OCI-LY1 (cell line): ENCODE data around the gene HAX1.

Source experiments
- H2AFZ ChIP-seq: fragments of 200-600 bp; sonication (generic), shearing (Covaris generic); 2 replicates; pipeline ENCODE4 v1.6.0; 2014; ENCODE audit warnings: antibody characterized with exemption, mild to moderate bottlenecking, low read length
- H3F3A ChIP-seq: fragments of 200-600 bp; sonication (generic), shearing (Covaris generic); 2 replicates; pipeline ENCODE4 v1.6.0; 2014; ENCODE audit warnings: mild to moderate bottlenecking, antibody characterized with exemption, low read length, moderate library complexity; ENCODE audit not compliant: insufficient read depth
- H3K27ac ChIP-seq: fragments of 200-600 bp; sonication (generic); 2 replicates; pipeline ENCODE4 v1.5.1; 2014; ENCODE audit warnings: low read length, mixed run types, mild to moderate bottlenecking, low read depth; ENCODE audit not compliant: poor library complexity, severe bottlenecking
- H3K27me3 ChIP-seq: fragments of 200-600 bp; sonication (generic); 2 replicates; pipeline ENCODE4 v1.6.0; 2014; ENCODE audit warnings: antibody characterized with exemption, mild to moderate bottlenecking, low read length, moderate library complexity; ENCODE audit not compliant: insufficient read depth
- H3K36me3 ChIP-seq: fragments of 200-600 bp; sonication (generic); 2 replicates; pipeline ENCODE4 v1.6.1; 2014; ENCODE audit warnings: mild to moderate bottlenecking, antibody characterized with exemption, low read length, moderate library complexity, mixed read lengths; ENCODE audit not compliant: insufficient read depth
- H3K4me1 ChIP-seq: fragments of 200-600 bp; sonication (generic); 2 replicates; pipeline ENCODE4 v1.5.1; 2014; ENCODE audit warnings: mild to moderate bottlenecking, low read length, moderate library complexity; ENCODE audit not compliant: insufficient read depth, severe bottlenecking
- H3K4me2 ChIP-seq: fragments of 200-600 bp; sonication (generic), shearing (Covaris generic); 2 replicates; pipeline ENCODE4 v1.6.1; 2014; ENCODE audit warnings: low read length
- H3K4me3 ChIP-seq: fragments of 200-600 bp; sonication (generic); 2 replicates; pipeline ENCODE4 v1.5.1; 2014; ENCODE audit warnings: low read length, low read depth, mild to moderate bottlenecking, mixed read lengths; ENCODE audit not compliant: poor library complexity, severe bottlenecking
- H3K79me2 ChIP-seq: fragments of 200-600 bp; shearing (Covaris generic); 2 replicates; pipeline ENCODE4 v1.6.1; 2016; ENCODE audit warnings: mixed run types, low read length, mixed read lengths; ENCODE audit not compliant: insufficient read depth
- H3K9ac ChIP-seq: fragments of 200-600 bp; sonication (generic), shearing (Covaris generic); 2 replicates; pipeline ENCODE4 v1.6.1; 2014; ENCODE audit warnings: mild to moderate bottlenecking, low read length, mixed read lengths
- H3K9me2 ChIP-seq: fragments of 200-600 bp; sonication (generic), shearing (Covaris generic); 2 replicates; pipeline ENCODE4 v1.6.1; 2014; ENCODE audit warnings: low read depth, mild to moderate bottlenecking, low read length, mixed read lengths
- H3K9me3 ChIP-seq: fragments of 200-600 bp; shearing (Covaris generic); 2 replicates; pipeline ENCODE4 v1.6.1; 2014; ENCODE audit warnings: low read length, mixed read lengths
- H4K20me1 ChIP-seq: fragments of 200-600 bp; sonication (generic), shearing (Covaris generic); 2 replicates; pipeline ENCODE4 v1.6.0; 2016; ENCODE audit warnings: mild to moderate bottlenecking, low read length; ENCODE audit not compliant: insufficient read depth
- EZH2 ChIP-seq: fragments of 200-600 bp; sonication (generic), shearing (Covaris generic); IDR thresholded peaks from 2 replicates; pipeline ENCODE4 v1.8.0; 2017; ENCODE audit warnings: borderline replicate concordance, mixed run types, mild to moderate bottlenecking, antibody characterized with exemption, low read length, moderate library complexity, mixed read lengths
- TF ChIP-seq, protein P1 (sequence below): fragments of 200-600 bp; sonication (generic), shearing (Covaris generic); IDR thresholded peaks from 2 replicates; pipeline ENCODE4 v1.5.1; 2017; ENCODE audit warnings: mild to moderate bottlenecking, antibody characterized with exemption, low read length, moderate library complexity, mixed read lengths

HAX1 gene

DNA sequence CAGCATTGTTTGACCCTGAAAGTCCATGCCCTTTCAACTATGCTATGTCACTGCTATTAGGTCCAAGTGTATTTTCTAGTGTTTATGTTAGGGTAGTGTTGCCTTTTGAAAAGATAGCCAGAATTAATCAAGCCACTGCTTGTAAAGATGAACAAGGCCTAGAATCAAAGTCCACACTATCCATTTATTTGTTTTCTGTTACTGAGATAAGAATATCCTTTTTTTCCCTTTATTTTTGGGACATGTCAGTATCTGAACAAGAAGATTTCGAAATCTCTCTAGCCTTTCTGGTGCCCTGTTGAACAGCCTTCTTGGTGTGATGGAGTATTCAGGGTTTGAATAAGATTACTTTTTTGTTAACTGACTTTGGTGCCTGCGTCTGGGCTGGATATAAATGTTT, 35.0 kb upstream of the HAX1 start:
- Histone ChIP-seq H2AFZ (no peak overlapping the region), H3K27ac (no peak overlapping the region), H3K27me3 (no peaks in the 10 kb centered on the region), H3K9me2 (no peaks in the 10 kb centered on the region), H3K4me2 (no peak overlapping the region), H3K79me2 (peaks cover 19% of the 10 kb centered on the region), H3K9ac (no peak overlapping the region), H3K9me3 (no peaks in the 10 kb centered on the region), H3K4me1 (no peaks in the 10 kb centered on the region), H3K4me3 (no peak overlapping the region), H4K20me1 (0 out of 2 replicates have a peak, but pooled peaks cover 3% of the 10 kb centered on the region), H3F3A (no peaks in the 10 kb centered on the region), H3K36me3 (peaks cover 97% of the 10 kb centered on the region)
- no peak for TF ChIP-seq EZH2
- TF ChIP-seq, protein P1, sequence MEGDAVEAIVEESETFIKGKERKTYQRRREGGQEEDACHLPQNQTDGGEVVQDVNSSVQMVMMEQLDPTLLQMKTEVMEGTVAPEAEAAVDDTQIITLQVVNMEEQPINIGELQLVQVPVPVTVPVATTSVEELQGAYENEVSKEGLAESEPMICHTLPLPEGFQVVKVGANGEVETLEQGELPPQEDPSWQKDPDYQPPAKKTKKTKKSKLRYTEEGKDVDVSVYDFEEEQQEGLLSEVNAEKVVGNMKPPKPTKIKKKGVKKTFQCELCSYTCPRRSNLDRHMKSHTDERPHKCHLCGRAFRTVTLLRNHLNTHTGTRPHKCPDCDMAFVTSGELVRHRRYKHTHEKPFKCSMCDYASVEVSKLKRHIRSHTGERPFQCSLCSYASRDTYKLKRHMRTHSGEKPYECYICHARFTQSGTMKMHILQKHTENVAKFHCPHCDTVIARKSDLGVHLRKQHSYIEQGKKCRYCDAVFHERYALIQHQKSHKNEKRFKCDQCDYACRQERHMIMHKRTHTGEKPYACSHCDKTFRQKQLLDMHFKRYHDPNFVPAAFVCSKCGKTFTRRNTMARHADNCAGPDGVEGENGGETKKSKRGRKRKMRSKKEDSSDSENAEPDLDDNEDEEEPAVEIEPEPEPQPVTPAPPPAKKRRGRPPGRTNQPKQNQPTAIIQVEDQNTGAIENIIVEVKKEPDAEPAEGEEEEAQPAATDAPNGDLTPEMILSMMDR, result no peak

DNA sequence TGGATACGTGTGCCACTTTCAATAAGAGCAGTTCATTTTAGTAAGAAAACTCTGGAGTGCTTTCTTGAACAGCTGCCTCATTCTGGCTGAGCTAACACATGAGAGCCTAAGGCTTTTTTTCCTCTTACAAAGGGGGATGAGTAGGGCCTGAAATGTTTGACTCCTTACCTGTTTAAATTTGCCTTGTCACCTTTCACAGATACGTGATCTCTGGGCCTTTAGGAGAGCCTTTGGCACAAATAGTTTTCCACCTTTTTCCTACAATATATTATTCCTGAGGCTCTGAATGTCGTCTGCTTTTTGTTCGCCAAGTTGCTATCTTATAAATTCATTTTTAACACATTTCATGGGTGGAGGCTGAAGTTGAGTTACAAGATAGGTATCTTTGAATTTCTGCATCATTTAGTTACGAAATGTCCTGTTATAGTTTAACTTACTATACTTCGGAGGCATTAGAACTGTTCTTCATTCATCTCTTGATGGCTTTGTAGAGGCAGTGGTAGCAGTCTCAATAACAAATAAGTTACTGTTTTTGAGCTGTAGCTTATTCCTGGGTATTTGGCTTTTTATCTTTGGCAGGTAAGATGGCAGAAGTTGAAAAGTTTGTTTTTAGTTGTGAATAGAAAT, 34.4 kb upstream of the HAX1 start:
- Histone ChIP-seq H4K20me1 (0 out of 2 replicates have a peak, but pooled peaks cover 3% of the 10 kb centered on the region), H3K4me3 (no peak overlapping the region), H3K36me3 (peaks cover 97% of the 10 kb centered on the region), H3K27me3 (no peaks in the 10 kb centered on the region), H3K9ac (no peak overlapping the region), H3K9me2 (no peaks in the 10 kb centered on the region), H3K4me2 (no peak overlapping the region), H3K9me3 (no peaks in the 10 kb centered on the region), H3K79me2 (peaks cover 19% of the 10 kb centered on the region), H3F3A (no peaks in the 10 kb centered on the region), H2AFZ (no peak overlapping the region), H3K27ac (no peak overlapping the region), H3K4me1 (no peaks in the 10 kb centered on the region)
- TF ChIP-seq, protein P1, result no peak
- no peak for TF ChIP-seq EZH2

DNA sequence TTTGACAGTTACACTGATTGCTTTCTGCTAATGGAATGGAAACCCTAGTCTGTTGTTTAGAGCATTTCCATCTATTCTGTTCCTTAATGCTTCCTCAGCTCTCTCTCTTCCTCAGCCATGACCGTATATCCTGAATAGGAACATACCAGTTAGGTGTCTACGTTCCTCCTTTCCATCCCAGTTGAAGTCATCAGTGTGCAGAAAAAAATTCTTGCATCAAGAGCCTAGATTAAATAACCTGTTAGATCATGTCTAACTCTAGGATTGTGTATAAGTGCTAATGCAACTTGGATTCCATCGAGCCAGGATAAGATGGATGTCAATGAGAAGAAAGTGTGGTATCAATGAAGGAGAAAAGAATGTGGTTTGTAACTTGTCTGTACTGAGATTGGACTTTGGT, 32.9 kb upstream of the HAX1 start:
- no peaks in the 10 kb centered on the region for H3K27me3 ChIP-seq
- H4K20me1 ChIP-seq, result 0 out of 2 replicates have a peak, but pooled peaks cover 3% of the 10 kb centered on the region
- no peak overlapping the region for H3K4me3 ChIP-seq
- H3K36me3 ChIP-seq, result peaks cover 100% of the 10 kb centered on the region
- H3K79me2 ChIP-seq, result peaks cover 19% of the 10 kb centered on the region
- no peak overlapping the region for H2AFZ ChIP-seq
- no peak overlapping the region for H3K4me2 ChIP-seq
- no peak overlapping the region for H3K27ac ChIP-seq
- no peaks in the 10 kb centered on the region for H3K9me2 ChIP-seq
- no peak overlapping the region for H3K9ac ChIP-seq
- TF ChIP-seq, protein P1, result no peak
- TF ChIP-seq EZH2, result no peak
- no peaks in the 10 kb centered on the region for H3K9me3 ChIP-seq
- no peaks in the 10 kb centered on the region for H3F3A ChIP-seq
- H3K4me1 ChIP-seq, result no peaks in the 10 kb centered on the region
